GM21786 (cell line): ENCODE results near the gene SLC26A8.

Experiments
- ATAC-seq: cut with Tn5 transposase; IDR thresholded peaks from one replicate; pipeline ENCODE4 v1.9.1; 2021; ENCODE audit not compliant: unreplicated experiment

SLC26A8 gene

GRCh38 chr6:36023996-36024795 lies at the start of gene SLC26A8:
Gene SLC26A8, minus strand, starts transcription at chr6:36024641. Its CDS starts 4,934 bp downstream, at chr6:36019707.
- ATAC-seq: no peak

GRCh38 chr6:36073587-36073986 lies 49.1 kb upstream of the SLC26A8 start:
- no peak for ATAC-seq

- no peak for ATAC-seq
These were observed 48.2 kb upstream of the SLC26A8 start for GRCh38 chr6:36072681-36073080.

DNA sequence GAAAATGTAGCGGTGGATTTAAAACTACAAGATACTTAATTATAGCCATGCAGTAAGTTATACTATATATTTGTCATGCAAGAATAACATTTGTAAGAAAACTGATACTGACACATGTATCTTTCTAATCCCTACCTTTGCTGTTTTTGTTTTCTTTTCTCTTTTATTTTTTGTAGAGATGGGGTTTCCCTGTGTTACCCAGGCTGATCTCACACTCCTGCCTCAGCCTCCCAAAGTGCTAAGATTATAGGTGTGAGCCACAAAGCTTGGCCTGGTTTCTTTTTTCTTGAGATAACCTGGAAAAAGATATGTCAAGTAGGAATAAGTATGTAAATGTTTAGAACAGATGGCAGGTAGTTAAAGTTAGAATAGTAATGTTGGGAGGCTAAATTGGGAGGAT lies 47.3 kb upstream of the SLC26A8 start:
- ATAC-seq: no peak

GRCh38 chr6:36071281-36071680 lies 46.8 kb upstream of the SLC26A8 start:
- ATAC-seq: no peak

GRCh38 chr6:36070252-36070651 lies 45.8 kb upstream of the SLC26A8 start:
- no peak for ATAC-seq

- ATAC-seq: no peak
These were observed 45.1 kb upstream of the SLC26A8 start for GRCh38 chr6:36069573-36069972.

- ATAC-seq: no peak
These were observed 44.1 kb upstream of the SLC26A8 start for GRCh38 chr6:36068586-36068985.

DNA sequence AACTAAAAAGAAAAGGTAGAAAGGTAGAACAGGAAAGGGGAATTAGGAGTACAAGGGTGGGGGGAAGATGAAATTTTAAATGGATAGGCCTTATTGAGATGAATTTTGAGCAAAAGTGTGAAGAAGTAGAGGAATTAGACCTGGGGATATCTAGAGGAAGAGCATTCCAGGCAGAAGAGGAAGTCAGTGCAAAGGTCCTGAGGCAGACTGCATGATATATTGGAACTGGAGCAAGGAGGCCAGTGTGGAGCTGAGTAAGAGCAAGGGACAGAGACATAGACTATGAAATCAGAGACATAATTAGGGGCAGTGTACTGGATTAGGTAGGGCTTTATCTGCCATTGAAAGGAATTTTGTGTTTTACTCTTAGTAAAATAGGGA lies 43.6 kb upstream of the SLC26A8 start:
- ATAC-seq: no peak

GRCh38 chr6:36067374-36068011 lies 43.1 kb upstream of the SLC26A8 start:
- no peak for ATAC-seq

GRCh38 chr6:36066817-36067216 lies 42.4 kb upstream of the SLC26A8 start:
- no peak for ATAC-seq

DNA sequence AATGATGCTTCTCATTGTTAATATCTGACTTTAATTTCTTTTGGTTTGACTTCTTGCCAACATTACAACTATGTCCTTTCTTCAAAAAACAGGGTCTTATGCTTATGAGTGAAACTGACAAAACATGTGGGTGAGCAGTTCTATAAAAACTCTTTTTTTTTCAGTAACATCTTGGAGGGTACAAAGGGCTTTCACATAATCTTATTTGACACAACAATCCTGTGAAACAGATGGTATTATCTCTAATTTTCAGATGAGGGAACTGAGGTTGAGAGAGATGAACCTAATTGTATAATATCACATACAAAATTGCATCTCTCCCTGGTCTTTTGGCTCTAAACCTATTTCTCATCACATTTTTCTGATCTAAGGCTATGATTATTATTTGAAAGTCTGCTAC lies 41.5 kb upstream of the SLC26A8 start:
- no peak for ATAC-seq

GRCh38 chr6:36064770-36065396 lies 40.4 kb upstream of the SLC26A8 start:
- no peak for ATAC-seq

GRCh38 chr6:36063318-36064060 lies 39.0 kb upstream of the SLC26A8 start:
- ATAC-seq: no peak

DNA sequence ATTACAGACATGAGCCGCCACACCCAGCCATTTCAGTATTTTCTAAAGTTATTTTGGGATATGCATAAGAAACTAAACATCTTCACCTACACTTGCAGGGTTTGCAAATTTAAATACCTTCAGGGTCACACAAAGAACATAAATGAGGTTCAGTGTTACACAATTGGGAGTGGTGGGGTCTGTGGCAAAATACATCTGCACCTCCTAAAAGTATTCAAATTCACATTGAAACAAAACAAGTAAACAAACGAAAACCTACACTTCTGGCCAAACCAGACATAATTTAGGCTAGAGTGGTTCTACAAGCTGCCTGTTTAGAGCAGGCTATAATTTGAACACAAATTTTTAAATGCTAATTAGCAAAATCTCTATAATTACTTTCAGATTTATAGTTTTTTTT lies 37.8 kb upstream of the SLC26A8 start:
- no peak for ATAC-seq

DNA sequence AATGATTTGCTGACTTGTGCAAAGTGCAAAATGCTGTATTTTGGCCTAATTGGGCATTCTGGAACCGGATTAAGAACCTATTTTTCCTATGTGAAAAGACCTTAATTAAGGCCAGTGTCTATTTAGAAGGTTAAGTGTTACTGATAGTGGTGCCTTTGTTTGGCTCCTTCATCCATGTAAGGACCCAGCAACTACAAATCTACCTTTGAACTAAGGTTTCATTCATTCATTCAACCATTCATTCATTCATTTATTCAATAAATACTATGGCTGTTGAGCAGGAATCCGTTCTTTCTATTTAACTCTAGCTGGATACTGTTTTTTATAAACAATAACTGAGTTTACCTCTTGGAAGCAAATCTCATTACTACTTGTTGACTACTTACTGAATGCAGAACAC lies 36.8 kb upstream of the SLC26A8 start:
- ATAC-seq: no peak

GRCh38 chr6:36056178-36056577 lies 31.7 kb upstream of the SLC26A8 start:
- ATAC-seq: no peak

DNA sequence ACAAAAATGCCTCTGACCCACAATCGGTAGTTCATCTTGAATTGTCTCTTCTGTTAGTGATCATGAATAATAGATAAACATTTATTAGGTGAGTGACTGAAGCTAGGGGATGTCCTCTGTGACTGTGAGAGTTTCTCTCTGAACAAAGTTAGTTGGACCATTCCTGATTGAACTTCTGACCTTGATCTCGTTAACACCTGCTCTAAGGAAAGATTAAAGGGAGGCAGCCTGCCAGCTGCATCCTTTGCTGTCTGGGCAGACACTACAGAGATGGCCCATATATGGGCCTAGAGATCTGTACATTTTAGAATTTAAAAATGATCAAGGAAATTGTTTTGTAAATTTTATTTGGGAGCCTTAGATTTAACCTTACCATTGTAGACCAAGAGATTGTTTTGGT lies 30.5 kb upstream of the SLC26A8 start:
- no peak for ATAC-seq

DNA sequence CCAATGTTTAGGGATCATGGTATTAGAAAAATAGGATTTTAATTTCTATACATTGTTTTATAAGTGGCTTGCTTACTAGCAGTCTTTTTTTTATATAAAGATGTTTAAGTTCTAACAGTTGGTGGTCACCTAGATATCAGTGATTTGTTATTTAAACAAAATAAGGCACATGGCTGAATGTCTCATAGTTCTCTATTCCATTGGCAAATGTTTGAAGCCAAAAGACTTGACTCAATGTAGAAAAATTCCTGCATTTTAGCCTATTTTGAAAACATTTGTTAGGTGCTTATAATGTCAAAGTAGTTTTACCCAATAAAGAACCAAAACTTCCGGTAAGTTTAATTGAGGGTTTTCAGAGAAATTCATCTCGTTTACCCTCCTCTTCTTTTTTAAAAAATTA lies 30.0 kb upstream of the SLC26A8 start:
- ATAC-seq: no peak

- ATAC-seq: no peak
These were observed 29.4 kb upstream of the SLC26A8 start for GRCh38 chr6:36053878-36054277.

DNA sequence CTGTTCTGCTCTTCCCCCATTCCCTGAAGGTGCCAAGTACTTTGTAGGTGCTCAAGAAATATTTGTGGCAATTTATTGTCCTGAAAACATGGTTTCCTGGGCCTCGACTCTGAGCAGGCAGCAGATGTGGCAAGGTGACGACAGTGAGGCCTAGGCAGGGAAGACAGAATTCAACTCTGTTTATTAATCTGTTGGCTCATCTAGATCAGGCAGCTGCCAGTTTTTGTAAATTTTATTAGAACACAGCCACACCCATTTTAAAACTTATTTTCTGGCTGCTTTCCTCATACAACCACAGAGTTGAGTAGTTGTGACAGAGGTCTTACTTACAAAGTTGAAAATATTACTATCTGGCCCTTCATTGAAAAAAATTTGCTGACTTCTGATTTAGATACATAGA lies 27.7 kb upstream of the SLC26A8 start:
- no peak for ATAC-seq
